ENCODE data around the gene PRKN.
A peak's percentile ranks its signal among the peaks of the same experiment; 100 is the strongest.

Gene PRKN

DNA sequence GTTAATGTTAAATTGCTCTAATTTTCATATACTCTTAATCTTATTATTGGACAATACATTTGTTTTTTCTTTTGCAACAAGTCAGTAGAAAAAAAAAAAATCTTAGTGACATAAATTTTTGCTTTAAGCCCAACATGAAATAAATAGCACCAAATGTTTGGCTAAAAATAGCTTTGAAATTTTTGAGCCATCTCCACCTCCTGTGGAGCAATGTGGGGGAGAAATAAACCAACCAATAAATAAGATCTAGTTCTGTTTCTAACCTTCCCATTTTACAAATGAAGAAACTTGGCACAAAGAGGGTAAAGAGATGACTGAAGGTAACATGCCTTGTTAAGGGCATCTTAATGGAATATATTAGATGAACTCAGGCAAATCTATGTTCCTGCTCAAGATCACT lies 91.4 kb downstream of the PRKN start:
- DNase-seq: no peak
- peaks cover 3% of the 10 kb centered on the region for H3K27me3 Mint-ChIP-seq (ENCODE audit: low read depth, poor library complexity)
- TF ChIP-seq, protein P1, sequence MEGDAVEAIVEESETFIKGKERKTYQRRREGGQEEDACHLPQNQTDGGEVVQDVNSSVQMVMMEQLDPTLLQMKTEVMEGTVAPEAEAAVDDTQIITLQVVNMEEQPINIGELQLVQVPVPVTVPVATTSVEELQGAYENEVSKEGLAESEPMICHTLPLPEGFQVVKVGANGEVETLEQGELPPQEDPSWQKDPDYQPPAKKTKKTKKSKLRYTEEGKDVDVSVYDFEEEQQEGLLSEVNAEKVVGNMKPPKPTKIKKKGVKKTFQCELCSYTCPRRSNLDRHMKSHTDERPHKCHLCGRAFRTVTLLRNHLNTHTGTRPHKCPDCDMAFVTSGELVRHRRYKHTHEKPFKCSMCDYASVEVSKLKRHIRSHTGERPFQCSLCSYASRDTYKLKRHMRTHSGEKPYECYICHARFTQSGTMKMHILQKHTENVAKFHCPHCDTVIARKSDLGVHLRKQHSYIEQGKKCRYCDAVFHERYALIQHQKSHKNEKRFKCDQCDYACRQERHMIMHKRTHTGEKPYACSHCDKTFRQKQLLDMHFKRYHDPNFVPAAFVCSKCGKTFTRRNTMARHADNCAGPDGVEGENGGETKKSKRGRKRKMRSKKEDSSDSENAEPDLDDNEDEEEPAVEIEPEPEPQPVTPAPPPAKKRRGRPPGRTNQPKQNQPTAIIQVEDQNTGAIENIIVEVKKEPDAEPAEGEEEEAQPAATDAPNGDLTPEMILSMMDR (IDR thresholded peaks at IDR 0.05): no peak
- no peak overlapping the region for H3K4me3 Mint-ChIP-seq
- H3K36me3 Mint-ChIP-seq (ENCODE audit: low read depth): no peaks in the 10 kb centered on the region
- no peak overlapping the region for H3K27ac Mint-ChIP-seq
- H3K4me1 Mint-ChIP-seq: peaks cover 23% of the 10 kb centered on the region
- H3K9me3 Mint-ChIP-seq: peaks cover 4% of the 10 kb centered on the region

DNA sequence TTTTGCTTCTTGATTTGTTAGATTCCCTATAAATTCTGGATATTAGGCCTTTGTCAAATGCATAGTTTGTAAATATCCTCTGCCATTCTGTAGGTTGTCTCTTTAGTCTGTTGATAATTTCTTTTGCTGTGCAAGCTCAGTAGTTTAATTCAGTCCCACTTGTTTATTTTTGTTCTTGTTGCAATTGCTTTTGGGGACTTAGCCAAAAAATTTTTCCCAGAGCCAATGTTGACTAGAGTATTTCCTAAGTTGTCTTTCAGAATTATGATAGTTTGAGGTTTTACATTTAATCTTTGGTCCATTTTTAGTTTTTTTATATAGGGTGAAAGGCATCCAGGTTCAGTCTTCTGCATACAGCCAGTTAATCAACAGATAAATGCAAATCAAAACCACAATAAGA lies 96.0 kb downstream of the PRKN start:
- Mint-ChIP-seq H3K9me3 (peaks cover 12% of the 10 kb centered on the region), H3K4me1 (peaks cover 21% of the 10 kb centered on the region), H3K4me3 (no peak overlapping the region), H3K27me3 (ENCODE audit: low read depth, poor library complexity) (peaks cover 3% of the 10 kb centered on the region), H3K27ac (no peak overlapping the region), H3K36me3 (ENCODE audit: low read depth) (no peaks in the 10 kb centered on the region)
- no peak for DNase-seq
- TF ChIP-seq, protein P1 (IDR thresholded peaks at IDR 0.05): no peak

GRCh38 chr6:162630069-162630468 lies 97.5 kb downstream of the PRKN start:
- no peak for DNase-seq
- Mint-ChIP-seq H3K27ac (no peak overlapping the region), H3K4me1 (peaks cover 18% of the 10 kb centered on the region), H3K4me3 (no peak overlapping the region), H3K9me3 (peaks cover 12% of the 10 kb centered on the region), H3K36me3 (ENCODE audit: low read depth) (no peaks in the 10 kb centered on the region), H3K27me3 (ENCODE audit: low read depth, poor library complexity) (peaks cover 3% of the 10 kb centered on the region)
- TF ChIP-seq, protein P1 (IDR thresholded peaks at IDR 0.05): no peak

- no peak overlapping the region for H3K4me3 Mint-ChIP-seq
- peaks cover 12% of the 10 kb centered on the region for H3K9me3 Mint-ChIP-seq
- H3K4me1 Mint-ChIP-seq: no peaks in the 10 kb centered on the region
- TF ChIP-seq, protein P1 (IDR thresholded peaks at IDR 0.05): no peak
- H3K27me3 Mint-ChIP-seq (ENCODE audit: low read depth, poor library complexity): peaks cover 3% of the 10 kb centered on the region
- DNase-seq: no peak
- no peaks in the 10 kb centered on the region for H3K36me3 Mint-ChIP-seq (ENCODE audit: low read depth)
- H3K27ac Mint-ChIP-seq: peak overlapping the region; percentile 2
Observed at GRCh38 chr6:162627825-162628224, 99.7 kb downstream of the PRKN start.

- no peak overlapping the region for H3K4me3 Mint-ChIP-seq
- peaks cover 3% of the 10 kb centered on the region for H3K27me3 Mint-ChIP-seq (ENCODE audit: low read depth, poor library complexity)
- H3K36me3 Mint-ChIP-seq (ENCODE audit: low read depth): no peaks in the 10 kb centered on the region
- H3K9me3 Mint-ChIP-seq: peaks cover 12% of the 10 kb centered on the region
- no peak overlapping the region for H3K27ac Mint-ChIP-seq
- no peak for DNase-seq
- TF ChIP-seq, protein P1 (IDR thresholded peaks at IDR 0.05): no peak
- H3K4me1 Mint-ChIP-seq: no peaks in the 10 kb centered on the region
Observed at GRCh38 chr6:162627362-162627761, 100.2 kb downstream of the PRKN start.

DNA sequence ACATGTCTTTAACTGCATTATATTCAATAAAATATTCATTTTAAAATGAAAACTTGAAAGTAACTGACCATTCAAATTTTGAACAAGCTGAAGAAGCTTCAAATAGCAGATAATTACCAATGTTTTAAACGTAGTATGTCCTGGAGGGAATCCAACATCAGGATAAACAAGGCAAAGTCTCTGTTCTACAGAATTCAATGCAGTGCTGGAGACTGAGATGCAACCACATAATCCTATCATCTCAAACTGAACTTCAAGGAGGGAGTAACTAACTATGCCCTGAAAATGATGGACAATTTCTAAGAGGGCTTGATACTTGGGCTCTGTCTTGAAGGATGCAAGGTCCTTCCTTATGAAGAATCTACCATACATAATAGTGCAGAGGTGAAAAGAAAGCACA lies 100.7 kb downstream of the PRKN start:
- H3K27ac Mint-ChIP-seq: no peak overlapping the region
- peaks cover 3% of the 10 kb centered on the region for H3K27me3 Mint-ChIP-seq (ENCODE audit: low read depth, poor library complexity)
- H3K9me3 Mint-ChIP-seq: peaks cover 8% of the 10 kb centered on the region
- TF ChIP-seq, protein P1 (IDR thresholded peaks at IDR 0.05): no peak
- DNase-seq: no peak
- no peaks in the 10 kb centered on the region for H3K4me1 Mint-ChIP-seq
- no peak overlapping the region for H3K4me3 Mint-ChIP-seq
- H3K36me3 Mint-ChIP-seq (ENCODE audit: low read depth): no peaks in the 10 kb centered on the region

Data from nephron progenitor cell (in vitro differentiated cells).